Measurements from ENCODE around the gene B4GAT1.

GRCh38 chr11:66314561-66315497 lies 32.6 kb downstream of the B4GAT1 start:
- TF ChIP-seq POLR2A (IDR thresholded peaks at IDR 0.05; ENCODE audit: low read depth) (no peak), CTCF (IDR thresholded peaks at IDR 0.05) (no peak), POLR2AphosphoS5 (IDR thresholded peaks at IDR 0.05) (no peak), EP300 (IDR thresholded peaks at IDR 0.05) (no peak)

Measured in esophagus muscularis mucosa (tissue), 4 donors.